Testis (tissue), 2 donors: ENCODE results near the gene CADPS.

ENCODE experiments used
- POLR2A ChIP-seq: fragments of 450-650 bp; IDR thresholded peaks from one replicate; pipeline ENCODE4 v1.6.1; 2017; ENCODE audit warnings: antibody characterized with exemption, mild to moderate bottlenecking, moderate library complexity
- TF ChIP-seq, protein P1 (sequence below), 3 experiments: fragments of 450-650 bp in 2 of 3; fragments of 200-600 bp in 1 of 3; sonication (generic) in 1 of 3; IDR thresholded peaks; one replicate each; pipeline ENCODE4 v1.5.1; 2016 to 2019; ENCODE audit warnings: antibody characterized with exemption in 3 of 3, mild to moderate bottlenecking in 2 of 3, moderate library complexity in 1 of 3

DNA sequence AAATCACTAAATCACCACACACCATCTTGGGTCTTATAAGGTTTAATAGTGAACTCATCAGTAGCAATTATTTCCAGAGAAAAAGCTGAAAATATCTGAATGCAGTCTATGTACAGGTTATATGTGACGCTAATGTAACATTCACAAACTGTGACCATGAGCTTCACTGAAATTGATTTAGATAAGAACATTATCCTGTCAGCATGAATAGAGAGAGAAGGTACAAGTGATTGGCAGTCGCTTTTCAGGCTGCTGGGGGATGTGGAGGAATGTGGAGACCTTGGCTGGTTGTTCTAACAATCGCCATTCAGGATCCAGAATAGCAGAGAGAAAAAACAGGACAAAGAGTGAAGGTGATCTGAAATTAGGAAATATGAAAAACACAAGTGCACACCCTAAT is 98.1 kb downstream of the CADPS start:
- TF ChIP-seq, protein P1, sequence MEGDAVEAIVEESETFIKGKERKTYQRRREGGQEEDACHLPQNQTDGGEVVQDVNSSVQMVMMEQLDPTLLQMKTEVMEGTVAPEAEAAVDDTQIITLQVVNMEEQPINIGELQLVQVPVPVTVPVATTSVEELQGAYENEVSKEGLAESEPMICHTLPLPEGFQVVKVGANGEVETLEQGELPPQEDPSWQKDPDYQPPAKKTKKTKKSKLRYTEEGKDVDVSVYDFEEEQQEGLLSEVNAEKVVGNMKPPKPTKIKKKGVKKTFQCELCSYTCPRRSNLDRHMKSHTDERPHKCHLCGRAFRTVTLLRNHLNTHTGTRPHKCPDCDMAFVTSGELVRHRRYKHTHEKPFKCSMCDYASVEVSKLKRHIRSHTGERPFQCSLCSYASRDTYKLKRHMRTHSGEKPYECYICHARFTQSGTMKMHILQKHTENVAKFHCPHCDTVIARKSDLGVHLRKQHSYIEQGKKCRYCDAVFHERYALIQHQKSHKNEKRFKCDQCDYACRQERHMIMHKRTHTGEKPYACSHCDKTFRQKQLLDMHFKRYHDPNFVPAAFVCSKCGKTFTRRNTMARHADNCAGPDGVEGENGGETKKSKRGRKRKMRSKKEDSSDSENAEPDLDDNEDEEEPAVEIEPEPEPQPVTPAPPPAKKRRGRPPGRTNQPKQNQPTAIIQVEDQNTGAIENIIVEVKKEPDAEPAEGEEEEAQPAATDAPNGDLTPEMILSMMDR (IDR thresholded peaks at IDR 0.05), result no peak
- TF ChIP-seq POLR2A, result no peak
